WI38 (cell line): Measurements from ENCODE around the gene RNU4-1.

Experiments used
- H3K4me3 ChIP-seq: 2 replicates; pipeline ENCODE4 v1.5.1; 2011; ENCODE audit warnings: low read depth, mild to moderate bottlenecking, control low read depth, low read length
- CTCF ChIP-seq: IDR thresholded peaks from 2 replicates; pipeline ENCODE4 v1.5.1; 2012; ENCODE audit warnings: low read depth, mild to moderate bottlenecking, control low read depth, low read length

RNU4-1 gene

GRCh38 chr12:120266180-120266870 lies 26.7 kb downstream of the RNU4-1 start:
- no peak overlapping the region; the same call in 1 of the 2 replicates for H3K4me3 ChIP-seq
- no peak for TF ChIP-seq CTCF

GRCh38 chr12:120265473-120266179 lies 27.4 kb downstream of the RNU4-1 start, which contains the start of gene PXN:
Gene PXN, minus strand, starts transcription at chr12:120265730. Its CDS starts 101 bp downstream, at chr12:120265629.
- peak within 1 kb of the TSS; percentile 93 for H3K4me3 ChIP-seq
- peak; percentile 62 for TF ChIP-seq CTCF

GRCh38 chr12:120264904-120265472 lies 28.0 kb downstream of the RNU4-1 start:
- TF ChIP-seq CTCF, result no peak
- peak overlapping the region; percentile 93 for H3K4me3 ChIP-seq

- H3K4me3 ChIP-seq, result peak overlapping the region; percentile 93
- TF ChIP-seq CTCF, result no peak
Observed at GRCh38 chr12:120264086-120264903, 28.7 kb downstream of the RNU4-1 start.

- H3K4me3 ChIP-seq, result peak overlapping the region; percentile 93
- no peak for TF ChIP-seq CTCF
Observed at GRCh38 chr12:120263748-120264085, 29.3 kb downstream of the RNU4-1 start.

GRCh38 chr12:120262852-120263747 lies 29.9 kb downstream of the RNU4-1 start:
- peak overlapping the region; percentile 93 for H3K4me3 ChIP-seq
- no peak for TF ChIP-seq CTCF
